HG02642 (cell line): ENCODE results near the gene ANKRD24.
"Not testable (repeated sequence)": the region's sequence is repeated elsewhere in the genome, so short reads cannot be mapped to it uniquely, and the experiment has no call there.

Source experiments
- ATAC-seq: cut with Tn5 transposase; IDR thresholded peaks from one replicate; pipeline ENCODE4 v1.9.1; 2021; ENCODE audit warnings: mild to moderate bottlenecking; ENCODE audit not compliant: unreplicated experiment, poor library complexity

The ANKRD24 gene

GRCh38 chr19:4266253-4267000 lies 83.9 kb downstream of the ANKRD24 start:
- ATAC-seq: no peak

GRCh38 chr19:4267101-4267900 lies 84.8 kb downstream of the ANKRD24 start:
- ATAC-seq: no peak

GRCh38 chr19:4267901-4268815 lies 85.7 kb downstream of the ANKRD24 start:
- no peak for ATAC-seq

- ATAC-seq: no peak
These were observed 86.4 kb downstream of the ANKRD24 start for GRCh38 chr19:4268816-4269430.

GRCh38 chr19:4272894-4273293 lies 90.4 kb downstream of the ANKRD24 start:
- no peak for ATAC-seq

- ATAC-seq: not testable (repeated sequence)
These were observed 91.8 kb downstream of the ANKRD24 start for GRCh38 chr19:4274321-4274686.
